Activated CD4-positive, alpha-beta memory T cell treated with anti-CD3 and anti-CD28 coated beads, Interleukin-2, amount 10 ng/mL, durations not matched to agents 7 days and 5 days (primary cell): ENCODE results near the gene CES4A. TPM values are rescaled to one million over a fixed set of nuclear protein-coding genes. Genes with fewer than 3 reads are reported as not detected.
A peak's percentile ranks its signal among the peaks of the same experiment; 100 is the strongest.
"Not testable (repeated sequence)": the region's sequence is repeated elsewhere in the genome, so short reads cannot be mapped to it uniquely, and the experiment has no call there.

Source experiments
- CTCF ChIA-PET: fragments of 350-600 bp; sonication (Branson Sonifier 250); formaldehyde crosslinking; loops from one replicate; lab custom pipeline; 2021; ENCODE audit warnings: antibody characterized with exemption, inconsistent platforms; lab: Charles Lee
- POLR2A ChIA-PET: fragments of 350-600 bp; sonication (Branson Sonifier 250); formaldehyde crosslinking; loops from one replicate; lab custom pipeline; 2021; ENCODE audit warnings: antibody characterized with exemption; lab: Charles Lee
- DNase-seq: peaks from one replicate; pipeline ENCODE4 v3.0.0-alpha.2; 2020
- H3K27ac Mint-ChIP-seq: one replicate; pipeline ENCODE4 v1.8.0; 2021; ENCODE audit warnings: mild to moderate bottlenecking, mixed read lengths
- H3K27me3 Mint-ChIP-seq: one replicate; pipeline ENCODE4 v1.8.0; 2021; ENCODE audit warnings: mixed read lengths
- H3K36me3 Mint-ChIP-seq: one replicate; pipeline ENCODE4 v1.8.0; 2021; ENCODE audit warnings: low read depth, mixed read lengths
- H3K4me1 Mint-ChIP-seq: one replicate; pipeline ENCODE4 v1.8.0; 2021; ENCODE audit warnings: mixed read lengths
- H3K4me3 Mint-ChIP-seq: one replicate; pipeline ENCODE4 v1.8.0; 2021; ENCODE audit warnings: mild to moderate bottlenecking, mixed read lengths
- H3K9me3 Mint-ChIP-seq: one replicate; pipeline ENCODE4 v1.8.0; 2021; ENCODE audit warnings: mixed read lengths
- total RNA-seq, 2 experiments: library from RNA; stranded (reverse); gene quantifications; one replicate each; pipeline ENCODE4 v1.2.3, GENCODE V29; 2021

Gene CES4A
- total RNA-seq, 2 experiments from 2014 or later: 37.8 to 39.3 TPM

DNA sequence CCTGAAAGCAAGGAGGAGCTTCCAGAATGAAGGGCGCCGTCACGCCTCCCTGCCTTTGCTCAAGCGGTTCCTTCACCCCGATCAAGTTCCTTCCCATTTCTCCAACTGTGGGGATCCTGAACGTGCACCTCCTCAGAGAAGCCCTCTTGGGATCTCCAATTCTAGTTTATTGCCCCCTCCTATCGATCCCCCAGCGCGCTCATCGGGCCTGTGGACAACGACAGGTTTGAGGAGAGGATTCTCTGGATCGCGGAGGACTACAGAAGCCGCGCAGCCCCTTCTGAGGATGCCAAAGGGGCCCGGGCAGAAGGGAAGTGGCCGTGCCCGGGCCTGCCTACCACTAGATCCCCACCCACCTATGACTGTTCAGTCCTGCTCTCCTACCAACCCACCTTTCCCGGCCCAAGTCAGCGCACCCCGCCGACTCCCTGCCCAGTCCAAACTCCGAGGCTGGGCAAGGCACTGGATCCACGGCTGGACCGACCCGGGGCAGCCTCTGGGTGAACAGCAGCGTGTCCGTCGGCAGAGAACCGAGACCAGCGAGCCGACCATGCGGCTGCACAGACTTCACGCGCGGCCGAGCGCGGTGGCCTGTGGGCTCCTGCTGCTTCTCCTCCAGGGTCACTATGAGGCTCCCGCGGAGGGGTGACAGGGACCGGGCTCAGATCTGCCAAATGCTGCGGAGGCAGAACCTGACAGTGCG, 40.1 kb upstream of the CES4A start:
- H3K9me3 Mint-ChIP-seq: peaks cover 9% of the 10 kb centered on the region
- H3K4me3 Mint-ChIP-seq: peak overlapping the region; percentile 83
- no peak overlapping the region for H3K27ac Mint-ChIP-seq
- peaks cover 36% of the 10 kb centered on the region for H3K4me1 Mint-ChIP-seq
- DNase-seq: no peak
- H3K36me3 Mint-ChIP-seq: peaks cover 9% of the 10 kb centered on the region
- peaks cover 24% of the 10 kb centered on the region for H3K27me3 Mint-ChIP-seq
- ChIA-PET CTCF (interaction anchor here (1.1 to 2.1 kb wide), 7 partner anchors 67 to 533 kb away, joined by 3 to 8 read pairs (median 3); partner anchors contain the start of genes ATP6V0D1, B3GNT9, FBXL8 and PDP2), POLR2A (interaction anchor here (1.2 kb wide), 1 partner anchor 15 kb away, joined by 3 read pairs; no protein-coding TSS in a partner anchor)

GRCh38 chr16:66948837-66949225, 39.6 kb upstream of the CES4A start:
- ChIA-PET CTCF (interaction anchor here (1.8 kb wide), 1 partner anchor 69 kb away, joined by 6 read pairs; no protein-coding TSS in a partner anchor), POLR2A (no interaction called here)
- H3K4me1 Mint-ChIP-seq: peaks cover 37% of the 10 kb centered on the region

GRCh38 chr16:66949472-66949871, 38.9 kb upstream of the CES4A start:
- CTCF ChIA-PET: interaction anchor here (0.9 to 1.7 kb wide), 3 partner anchors 69 to 236 kb away, joined by 3 to 7 read pairs (median 4); no protein-coding TSS in a partner anchor
- POLR2A ChIA-PET: interaction anchor here (1.4 kb wide), 1 partner anchor 211 kb away, joined by 4 read pairs; no protein-coding TSS in a partner anchor
- Mint-ChIP-seq H3K4me1 (peaks cover 42% of the 10 kb centered on the region), H3K36me3 (peaks cover 7% of the 10 kb centered on the region), H3K27me3 (peaks cover 27% of the 10 kb centered on the region), H3K9me3 (peaks cover 9% of the 10 kb centered on the region), H3K27ac (no peak overlapping the region), H3K4me3 (peak overlapping the region; percentile 27)
- no peak for DNase-seq

More at GRCh38 chr16:66948837-66949225, 39.6 kb upstream of the CES4A start:
- no peak overlapping the region for H3K27ac Mint-ChIP-seq
- no peak for DNase-seq
- peak overlapping the region; percentile 83 for H3K4me3 Mint-ChIP-seq
- peaks cover 25% of the 10 kb centered on the region for H3K27me3 Mint-ChIP-seq
- H3K36me3 Mint-ChIP-seq: peaks cover 7% of the 10 kb centered on the region
- peaks cover 9% of the 10 kb centered on the region for H3K9me3 Mint-ChIP-seq

DNA sequence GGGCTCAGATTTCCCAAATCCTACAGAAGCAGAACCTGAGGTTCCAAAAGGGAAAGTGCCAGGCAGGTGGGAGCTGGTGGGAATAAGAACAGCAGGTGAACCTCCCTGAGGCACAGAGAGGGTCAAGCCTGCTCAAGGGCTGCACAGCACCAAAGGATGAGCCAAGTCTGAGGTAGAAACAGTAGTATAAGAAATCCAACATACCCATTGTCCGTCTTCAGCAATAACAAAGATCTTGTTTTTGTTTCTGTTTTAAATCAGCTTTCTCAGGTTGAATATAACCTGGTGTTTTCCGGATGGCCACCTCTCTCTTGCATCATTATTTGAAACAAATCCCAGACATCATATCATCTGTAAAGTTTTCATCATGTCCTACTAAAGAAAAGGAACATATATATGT, 38.0 kb upstream of the CES4A start:
- no peak overlapping the region for H3K4me3 Mint-ChIP-seq

DNA sequence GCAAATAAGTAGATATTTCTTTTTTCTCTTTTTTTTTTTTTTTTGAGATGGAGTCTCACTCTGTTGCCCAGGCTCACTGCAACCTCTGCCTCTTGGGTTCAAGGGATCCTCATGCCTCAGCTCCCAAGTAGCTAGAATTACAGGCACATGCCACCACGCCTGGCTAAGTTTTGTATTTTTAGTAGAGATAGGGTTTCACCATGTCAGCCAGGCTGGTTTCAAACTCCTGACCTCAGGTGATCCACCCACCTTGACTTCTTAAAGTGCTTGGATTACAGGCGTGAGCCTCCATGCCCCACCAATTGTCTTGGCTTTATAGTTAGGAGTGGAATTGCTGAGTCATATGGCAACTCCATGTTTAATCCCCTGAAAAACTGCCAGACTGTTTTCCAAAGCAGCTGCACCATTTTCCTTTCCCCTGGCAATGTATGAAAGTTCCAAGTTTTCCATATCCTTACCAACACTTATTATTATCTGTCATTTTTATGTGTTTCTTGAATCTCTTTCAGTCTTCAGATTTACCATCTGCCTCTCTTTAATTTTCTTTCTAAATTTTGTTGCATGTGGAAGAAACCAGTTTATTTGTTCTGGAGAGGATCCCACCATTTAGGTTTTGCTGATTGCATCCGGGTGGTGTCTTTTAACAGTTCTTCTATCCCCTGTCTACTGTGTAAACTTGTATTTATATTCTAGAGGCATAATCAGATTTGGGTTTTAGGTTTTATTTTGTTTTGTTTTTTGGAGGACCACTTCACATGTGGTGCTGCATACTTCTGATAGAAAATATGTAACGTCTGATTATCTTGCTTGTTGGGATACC, 37.2 kb upstream of the CES4A start:
- CTCF ChIA-PET: interaction anchor here (0.7 to 1.7 kb wide), 3 partner anchors 10 to 234 kb away, joined by 3 to 7 read pairs (median 5); partner anchors contain the start of gene CES3
- Mint-ChIP-seq H3K4me3 (no peak overlapping the region), H3K27me3 (peaks cover 27% of the 10 kb centered on the region), H3K9me3 (peaks cover 9% of the 10 kb centered on the region), H3K4me1 (peaks cover 42% of the 10 kb centered on the region), H3K36me3 (peaks cover 7% of the 10 kb centered on the region), H3K27ac (no peak overlapping the region)
- no peak for DNase-seq
- POLR2A ChIA-PET: interaction anchor here (1.4 kb wide), 1 partner anchor 193 kb away, joined by 3 read pairs; no protein-coding TSS in a partner anchor

More for the DNA sequence above, 38.0 kb upstream of the CES4A start:
- POLR2A ChIA-PET: interaction anchor here (1.4 kb wide), 1 partner anchor 210 kb away, joined by 4 read pairs; no protein-coding TSS in a partner anchor
- CTCF ChIA-PET: interaction anchor here (0.6 to 1.7 kb wide), 7 partner anchors 11 to 327 kb away, joined by 3 to 7 read pairs (median 4); partner anchors contain the start of gene CES3
- peaks cover 7% of the 10 kb centered on the region for H3K36me3 Mint-ChIP-seq
- H3K9me3 Mint-ChIP-seq: peaks cover 9% of the 10 kb centered on the region
- no peak overlapping the region for H3K27ac Mint-ChIP-seq
- peaks cover 27% of the 10 kb centered on the region for H3K27me3 Mint-ChIP-seq
- DNase-seq: no peak
- H3K4me1 Mint-ChIP-seq: peaks cover 42% of the 10 kb centered on the region

DNA sequence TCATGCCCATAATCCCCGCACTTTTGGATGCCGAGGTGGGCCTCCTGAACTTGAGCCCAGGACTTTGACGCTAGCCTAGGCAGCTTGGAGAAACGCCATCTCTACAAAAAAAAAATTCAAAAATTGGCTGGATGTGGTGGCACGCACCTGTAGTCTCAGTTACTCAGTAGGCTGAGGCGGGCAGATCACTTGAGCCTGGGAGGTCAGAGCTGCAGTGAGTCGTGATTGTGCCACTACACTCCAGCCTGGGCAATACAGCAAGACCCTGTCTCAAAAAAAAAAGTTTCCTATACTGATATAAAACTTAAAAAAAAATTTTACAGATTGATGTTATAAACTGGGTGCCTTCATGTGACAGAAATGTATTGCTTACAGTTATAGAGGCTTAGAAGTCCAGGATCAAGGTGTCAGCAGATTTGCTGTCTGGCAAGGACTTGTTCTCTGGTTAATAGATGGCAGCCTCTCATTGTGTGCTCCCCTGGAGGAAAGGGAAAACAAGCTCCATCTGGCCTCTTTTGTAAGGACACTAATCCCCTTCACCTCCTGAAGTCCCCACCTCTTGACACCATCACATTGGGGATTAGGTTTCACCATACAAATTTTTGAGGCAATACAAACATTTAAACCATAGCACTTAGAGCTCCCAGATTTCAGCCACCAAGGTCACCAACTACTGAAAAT, 35.8 kb upstream of the CES4A start:
- Mint-ChIP-seq H3K27me3 (peaks cover 27% of the 10 kb centered on the region), H3K4me1 (peaks cover 39% of the 10 kb centered on the region), H3K9me3 (peaks cover 9% of the 10 kb centered on the region), H3K27ac (no peak overlapping the region), H3K4me3 (no peak overlapping the region), H3K36me3 (peaks cover 7% of the 10 kb centered on the region)
- POLR2A ChIA-PET: interaction anchor here (1.4 kb wide), 1 partner anchor 192 kb away, joined by 3 read pairs; no protein-coding TSS in a partner anchor
- CTCF ChIA-PET: interaction anchor here (0.6 to 2.6 kb wide), 9 partner anchors 8 to 232 kb away, joined by 3 to 20 read pairs (median 3); partner anchors contain the start of genes CES3 and MATCAP1
- DNase-seq: no peak

- CTCF ChIA-PET: interaction anchor here (0.6 to 2.6 kb wide), 20 partner anchors 10 to 273 kb away, joined by 3 to 20 read pairs (median 4); partner anchors contain the start of genes E2F4, MATCAP1 and TMEM208
- H3K27ac Mint-ChIP-seq: no peak overlapping the region
Measured at GRCh38 chr16:66953462-66954096, 34.8 kb upstream of the CES4A start.

GRCh38 chr16:66954097-66954659, 34.2 kb upstream of the CES4A start:
- CTCF ChIA-PET: interaction anchor here (0.7 to 2.6 kb wide), 18 partner anchors 9 to 272 kb away, joined by 3 to 20 read pairs (median 4); partner anchors contain the start of genes E2F4, MATCAP1 and TMEM208
- peaks cover 17% of the 10 kb centered on the region for H3K27me3 Mint-ChIP-seq
- H3K9me3 Mint-ChIP-seq: peaks cover 9% of the 10 kb centered on the region
- H3K27ac Mint-ChIP-seq: no peak overlapping the region
- peak; percentile 86 for DNase-seq
- H3K4me1 Mint-ChIP-seq: peaks cover 43% of the 10 kb centered on the region
- H3K4me3 Mint-ChIP-seq: no peak overlapping the region
- peaks cover 7% of the 10 kb centered on the region for H3K36me3 Mint-ChIP-seq
- POLR2A ChIA-PET: interaction anchor here (0.6 kb wide), 1 partner anchor 64 kb away, joined by 3 read pairs; no protein-coding TSS in a partner anchor

More at GRCh38 chr16:66953462-66954096, 34.8 kb upstream of the CES4A start:
- DNase-seq: no peak
- POLR2A ChIA-PET: interaction anchor here (0.6 kb wide), 1 partner anchor 65 kb away, joined by 3 read pairs; no protein-coding TSS in a partner anchor
- H3K27me3 Mint-ChIP-seq: peaks cover 21% of the 10 kb centered on the region
- peaks cover 40% of the 10 kb centered on the region for H3K4me1 Mint-ChIP-seq
- H3K36me3 Mint-ChIP-seq: peaks cover 7% of the 10 kb centered on the region
- peaks cover 9% of the 10 kb centered on the region for H3K9me3 Mint-ChIP-seq
- H3K4me3 Mint-ChIP-seq: no peak overlapping the region

- H3K27me3 Mint-ChIP-seq: peaks cover 11% of the 10 kb centered on the region
- H3K27ac Mint-ChIP-seq, POLR2A ChIA-PET, H3K9me3 Mint-ChIP-seq, H3K4me3 Mint-ChIP-seq, H3K36me3 Mint-ChIP-seq, DNase-seq: not testable (repeated sequence)
- CTCF ChIA-PET: interaction anchor here (2.4 to 3.1 kb wide), 2 partner anchors 200 to 230 kb away, joined by 8 to 20 read pairs; no protein-coding TSS in a partner anchor
- peaks cover 39% of the 10 kb centered on the region for H3K4me1 Mint-ChIP-seq
Measured at GRCh38 chr16:66955363-66956153, 32.8 kb upstream of the CES4A start.

GRCh38 chr16:66956154-66956457, 32.3 kb upstream of the CES4A start:
- POLR2A ChIA-PET, DNase-seq, H3K9me3 Mint-ChIP-seq, H3K36me3 Mint-ChIP-seq, H3K4me3 Mint-ChIP-seq, H3K27ac Mint-ChIP-seq: not testable (repeated sequence)
- CTCF ChIA-PET: interaction anchor here (2.4 to 3.1 kb wide), 2 partner anchors 199 to 229 kb away, joined by 8 to 20 read pairs; no protein-coding TSS in a partner anchor
- peaks cover 11% of the 10 kb centered on the region for H3K27me3 Mint-ChIP-seq
- peaks cover 43% of the 10 kb centered on the region for H3K4me1 Mint-ChIP-seq
